Liver (tissue), 9 donors: ENCODE data around the gene PCDH1. TPM values are rescaled to one million over a fixed set of nuclear protein-coding genes. Genes with fewer than 3 reads are reported as not detected.

ENCODE experiments used
- DNase-seq: peaks from one replicate; pipeline ENCODE4 v3.0.0-alpha.2; 2017; ENCODE audit warnings: low spot score
- H3K27ac ChIP-seq, 2 donors: one replicate each; pipeline ENCODE4 v1.7.0; 2013; ENCODE audit warnings: inconsistent platforms in 2 of 2, low read length in 2 of 2, control low read depth in 1 of 2, low read depth in 1 of 2, mild to moderate bottlenecking in 1 of 2
- H3K27me3 ChIP-seq, 4 donors: one replicate each; pipeline versions ENCODE4 v1.6.1 to v1.7.0; 2013; ENCODE audit warnings: low read length in 3 of 4, inconsistent platforms in 1 of 4, mild to moderate bottlenecking in 1 of 4, moderate library complexity in 1 of 4; ENCODE audit not compliant: control insufficient read depth in 4 of 4, insufficient read depth in 4 of 4
- H3K36me3 ChIP-seq, 4 donors: one replicate each; pipeline versions ENCODE4 v1.6.1 to v1.7.0; 2013; ENCODE audit warnings: low read length in 3 of 4, mild to moderate bottlenecking in 3 of 4, low read depth in 1 of 4, moderate library complexity in 1 of 4; ENCODE audit not compliant: control insufficient read depth in 4 of 4, insufficient read depth in 3 of 4
- H3K4me1 ChIP-seq, 4 donors: one replicate each; pipeline versions ENCODE4 v1.6.1 to v1.7.0; 2013; ENCODE audit warnings: low read length in 3 of 4, mild to moderate bottlenecking in 3 of 4, moderate library complexity in 1 of 4; ENCODE audit not compliant: control insufficient read depth in 4 of 4, insufficient read depth in 4 of 4
- H3K4me3 ChIP-seq, 3 donors: one replicate each; pipeline versions ENCODE4 v1.6.1 to v1.7.0; 2013; ENCODE audit warnings: low read length in 3 of 3, control low read depth in 1 of 3, low read depth in 1 of 3, mild to moderate bottlenecking in 1 of 3
- H3K9ac ChIP-seq, 2 donors: one replicate each; pipeline ENCODE4 v1.7.0; 2013; ENCODE audit warnings: low read length in 2 of 2, mild to moderate bottlenecking in 2 of 2, moderate library complexity in 2 of 2, control low read depth in 1 of 2, low read depth in 1 of 2
- H3K9me3 ChIP-seq, 4 donors: one replicate each; pipeline versions ENCODE4 v1.6.1 to v1.7.0; 2013; ENCODE audit warnings: low read length in 3 of 4; ENCODE audit not compliant: control insufficient read depth in 4 of 4
- EGR1 ChIP-seq, 2 donors: IDR thresholded peaks; 2 replicates each; pipeline ENCODE4 v1.6.1; 2016 to 2018; ENCODE audit warnings: antibody characterized with exemption in 2 of 2, low read depth in 2 of 2
- FOXA1 ChIP-seq: IDR thresholded peaks from 2 replicates; pipeline ENCODE4 v1.6.1; 2016; ENCODE audit warnings: antibody characterized with exemption
- FOXA2 ChIP-seq: IDR thresholded peaks from 2 replicates; pipeline ENCODE4 v1.6.1; 2016; ENCODE audit warnings: antibody characterized with exemption
- GABPA ChIP-seq, 2 donors: IDR thresholded peaks in 1 of 2; conservative IDR thresholded peaks in 1 of 2; 2 replicates each; pipeline ENCODE4 v1.6.1; 2016; ENCODE audit warnings: antibody characterized with exemption in 2 of 2, mild to moderate bottlenecking in 1 of 2, moderate library complexity in 1 of 2
- HNF4A ChIP-seq, 2 donors: conservative IDR thresholded peaks; 2 replicates each; pipeline ENCODE4 v1.6.1; 2016; ENCODE audit warnings: antibody characterized with exemption in 2 of 2, mild to moderate bottlenecking in 2 of 2
- HNF4G ChIP-seq: IDR thresholded peaks from 2 replicates; pipeline ENCODE4 v1.6.1; 2016; ENCODE audit warnings: antibody characterized with exemption
- JUND ChIP-seq, 2 donors: IDR thresholded peaks; 2 replicates each; pipeline ENCODE4 v1.6.1; 2016; ENCODE audit warnings: antibody characterized with exemption in 2 of 2
- NR2F2 ChIP-seq: IDR thresholded peaks from 2 replicates; pipeline ENCODE4 v1.6.1; 2016; ENCODE audit warnings: antibody characterized with exemption
- RAD21 ChIP-seq, 2 donors: IDR thresholded peaks; 2 replicates each; pipeline ENCODE4 v1.6.1; 2016; ENCODE audit warnings: antibody characterized with exemption in 2 of 2, mild to moderate bottlenecking in 2 of 2
- REST ChIP-seq: IDR thresholded peaks from 2 replicates; pipeline ENCODE4 v1.6.1; 2016; ENCODE audit warnings: antibody characterized with exemption, mild to moderate bottlenecking
- RXRA ChIP-seq, 2 donors: IDR thresholded peaks; 2 replicates each; pipeline ENCODE4 v1.6.1; 2017 to 2018; ENCODE audit warnings: antibody characterized with exemption in 2 of 2, mild to moderate bottlenecking in 1 of 2
- SP1 ChIP-seq: IDR thresholded peaks from 2 replicates; pipeline ENCODE4 v1.6.1; 2018; ENCODE audit warnings: antibody characterized with exemption, mild to moderate bottlenecking
- TAF1 ChIP-seq: conservative IDR thresholded peaks from 2 replicates; pipeline ENCODE4 v1.6.1; 2016; ENCODE audit warnings: antibody characterized with exemption, mild to moderate bottlenecking
- ZBTB33 ChIP-seq: IDR thresholded peaks from 2 replicates; pipeline ENCODE4 v1.6.1; 2016; ENCODE audit warnings: antibody characterized with exemption
- WGBS: extraction: QIAGEN DNeasy Blood & Tissue Kit; methylation state at CpG from one replicate; pipeline ENCODE4 v1.1.7; 2013; 5-methylcytosine and 5-hydroxymethylcytosine counted together
- polyA plus RNA-seq, 2 donors: library from polyadenylated mRNA; stranded (reverse) in 1 of 2; unstranded in 1 of 2; fragments of 200-250 nt in 1 of 2; fragments of >200 nt in 1 of 2; fragmentation: Nextera tagmentation in 1 of 2; extraction: Ambion mirVana in 1 of 2; gene quantifications; one replicate each; pipeline versions ENCODE4 v1.2.1 to v1.2.3, GENCODE V29; 2013 to 2015
- total RNA-seq, 2 donors: library from RNA; depleted of rRNA; stranded (reverse); fragments of >200 nt; gene quantifications; one replicate each; pipeline ENCODE4 v1.2.3, GENCODE V29; 2014
- donor health status: healthy.
- donor health status: healthy.
- donor health status: healthy.
- donor health status: healthy.
- donor health status: healthy.

The PCDH1 gene
- total and polyA plus RNA-seq, 4 donors: 9.3 to 52.8 (median 15.0) TPM

- Histone ChIP-seq H3K36me3 (no peaks in the 10 kb centered on the region), H3K9me3 (no peaks in the 10 kb centered on the region), H3K4me3 (no peak overlapping the region), H3K27ac (no peak overlapping the region), H3K9ac (no peak overlapping the region), H3K4me1 (no peaks in the 10 kb centered on the region), H3K27me3 (no peaks in the 10 kb centered on the region)
- no peak for DNase-seq
- 70% methylated on average over 6 of the region's 6 CpGs for WGBS
- no peak for TF ChIP-seq REST
- TF ChIP-seq GABPA (IDR thresholded peaks at IDR 0.05 in 1 of 2, conservative IDR thresholded peaks at IDR 0.05 in 1 of 2): no peak
- TF ChIP-seq RXRA (IDR thresholded peaks at IDR 0.05): no peak
- no peak for TF ChIP-seq EGR1 (IDR thresholded peaks at IDR 0.05; ENCODE audit: low read depth in 2 of 2)
- TF ChIP-seq ZBTB33: no peak
- no peak for TF ChIP-seq NR2F2
- TF ChIP-seq FOXA1: no peak
- TF ChIP-seq FOXA2: no peak
Observed at GRCh38 chr5:141807732-141808131, 70.5 kb downstream of the PCDH1 start.

GRCh38 chr5:141807329-141807728, 70.9 kb downstream of the PCDH1 start:
- no peak for DNase-seq
- no peak for TF ChIP-seq HNF4G
- TF ChIP-seq EGR1 (IDR thresholded peaks at IDR 0.05; ENCODE audit: low read depth in 2 of 2): no peak
- TF ChIP-seq TAF1: no peak
- TF ChIP-seq SP1: no peak
- TF ChIP-seq GABPA (IDR thresholded peaks at IDR 0.05 in 1 of 2, conservative IDR thresholded peaks at IDR 0.05 in 1 of 2): no peak
- TF ChIP-seq JUND (IDR thresholded peaks at IDR 0.05): no peak
- TF ChIP-seq RAD21 (IDR thresholded peaks at IDR 0.05): no peak
- TF ChIP-seq FOXA2: no peak
- TF ChIP-seq ZBTB33: no peak
- no peak for TF ChIP-seq HNF4A (conservative IDR thresholded peaks at IDR 0.05)
- TF ChIP-seq RXRA (IDR thresholded peaks at IDR 0.05): no peak
- TF ChIP-seq NR2F2: no peak
- no peak for TF ChIP-seq FOXA1
- H3K4me1 ChIP-seq: no peaks in the 10 kb centered on the region
- no peak overlapping the region for H3K4me3 ChIP-seq
- no peaks in the 10 kb centered on the region for H3K27me3 ChIP-seq
- WGBS: 82% methylated on average over 11 of the region's 11 CpGs
- no peak overlapping the region for H3K9ac ChIP-seq
- H3K36me3 ChIP-seq: no peaks in the 10 kb centered on the region
- H3K27ac ChIP-seq: no peak overlapping the region
- no peaks in the 10 kb centered on the region for H3K9me3 ChIP-seq
